DOHH2 (cell line): ENCODE data around the gene N4BP3.

Source experiments
- EZH2phosphoT487 ChIP-seq: fragments of 200-600 bp; sonication (generic); IDR thresholded peaks from 2 replicates; pipeline ENCODE4 v1.6.1; 2017; ENCODE audit warnings: borderline replicate concordance, mild to moderate bottlenecking, antibody characterized with exemption, low read length, moderate library complexity, mixed read lengths
- TF ChIP-seq, protein P1 (sequence below): fragments of 200-600 bp; sonication (generic); IDR thresholded peaks from one replicate; pipeline ENCODE4 v1.5.1; 2014; ENCODE audit warnings: antibody characterized with exemption, mild to moderate bottlenecking, low read depth, low read length; ENCODE audit not compliant: poor library complexity, severe bottlenecking

DNA sequence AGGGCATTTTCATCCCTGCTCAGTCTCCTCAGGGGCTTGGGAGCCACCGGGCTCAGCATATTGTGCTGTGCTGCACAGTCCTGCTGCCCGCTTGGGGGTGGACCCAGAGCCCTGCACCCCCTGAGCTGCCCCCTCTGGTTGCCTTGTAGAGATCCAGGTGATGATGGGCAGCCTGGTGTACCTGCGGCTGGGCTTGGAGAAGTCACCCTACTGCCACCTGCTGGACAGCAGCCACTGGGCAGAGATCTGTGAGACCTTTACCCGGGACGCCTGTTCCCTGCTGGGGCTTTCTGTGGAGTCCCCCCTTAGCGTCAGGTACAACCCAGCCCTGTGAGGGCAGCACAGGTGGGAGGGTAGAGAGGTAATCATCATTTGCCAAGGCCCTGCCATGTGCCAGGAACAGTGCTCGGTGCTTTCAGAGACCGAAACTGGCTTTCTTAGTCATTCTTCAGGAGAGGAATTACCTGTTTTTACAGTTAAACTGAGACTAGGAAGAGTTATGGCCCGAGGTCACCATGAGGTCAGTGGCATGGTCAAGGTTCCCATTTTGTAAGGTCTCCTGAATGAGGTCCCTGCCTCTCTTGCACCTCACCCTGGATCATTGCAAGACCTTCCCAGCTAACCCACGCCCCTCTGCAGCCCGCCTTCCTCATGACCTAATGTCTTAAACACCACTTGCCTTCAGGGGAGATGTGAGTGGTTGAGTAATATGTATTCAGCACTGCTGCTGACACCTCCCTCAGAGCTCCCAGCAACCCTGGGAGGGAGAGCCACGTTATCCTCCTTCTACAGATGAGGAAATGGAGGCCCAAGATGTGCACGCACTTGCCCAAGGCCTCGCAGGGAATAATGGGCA is 32.9 kb downstream of the N4BP3 start:
- TF ChIP-seq, protein P1, sequence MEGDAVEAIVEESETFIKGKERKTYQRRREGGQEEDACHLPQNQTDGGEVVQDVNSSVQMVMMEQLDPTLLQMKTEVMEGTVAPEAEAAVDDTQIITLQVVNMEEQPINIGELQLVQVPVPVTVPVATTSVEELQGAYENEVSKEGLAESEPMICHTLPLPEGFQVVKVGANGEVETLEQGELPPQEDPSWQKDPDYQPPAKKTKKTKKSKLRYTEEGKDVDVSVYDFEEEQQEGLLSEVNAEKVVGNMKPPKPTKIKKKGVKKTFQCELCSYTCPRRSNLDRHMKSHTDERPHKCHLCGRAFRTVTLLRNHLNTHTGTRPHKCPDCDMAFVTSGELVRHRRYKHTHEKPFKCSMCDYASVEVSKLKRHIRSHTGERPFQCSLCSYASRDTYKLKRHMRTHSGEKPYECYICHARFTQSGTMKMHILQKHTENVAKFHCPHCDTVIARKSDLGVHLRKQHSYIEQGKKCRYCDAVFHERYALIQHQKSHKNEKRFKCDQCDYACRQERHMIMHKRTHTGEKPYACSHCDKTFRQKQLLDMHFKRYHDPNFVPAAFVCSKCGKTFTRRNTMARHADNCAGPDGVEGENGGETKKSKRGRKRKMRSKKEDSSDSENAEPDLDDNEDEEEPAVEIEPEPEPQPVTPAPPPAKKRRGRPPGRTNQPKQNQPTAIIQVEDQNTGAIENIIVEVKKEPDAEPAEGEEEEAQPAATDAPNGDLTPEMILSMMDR = peak; percentile 91
- no peak for TF ChIP-seq EZH2phosphoT487
